NAMALWA (cell line): ENCODE data around the gene C11orf68.

Experiments used
- DNase-seq: peaks from one replicate; pipeline ENCODE4 v3.0.0-alpha.2; 2015; ENCODE audit warnings: low spot score

Gene C11orf68

DNA sequence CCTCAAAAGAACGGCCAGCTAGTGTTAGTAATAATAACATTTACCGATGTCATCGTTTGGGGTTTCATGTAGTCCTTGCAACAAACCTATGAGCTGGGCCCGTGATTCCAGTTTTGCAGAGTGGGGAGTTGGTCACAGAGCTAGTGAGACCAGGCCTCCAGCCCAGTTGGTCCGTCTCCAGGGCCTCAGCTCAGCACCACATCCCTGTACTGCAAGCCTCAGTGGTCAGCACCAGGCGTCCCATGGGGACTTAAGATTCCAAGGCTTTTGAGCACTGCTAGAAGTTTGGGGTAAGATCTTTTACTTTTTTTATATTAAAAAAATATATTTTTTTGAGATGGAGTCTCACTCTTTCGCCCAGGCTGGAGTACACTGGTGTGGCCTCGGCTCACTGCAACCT is 25.3 kb upstream of the C11orf68 start:
- no peak for DNase-seq

DNA sequence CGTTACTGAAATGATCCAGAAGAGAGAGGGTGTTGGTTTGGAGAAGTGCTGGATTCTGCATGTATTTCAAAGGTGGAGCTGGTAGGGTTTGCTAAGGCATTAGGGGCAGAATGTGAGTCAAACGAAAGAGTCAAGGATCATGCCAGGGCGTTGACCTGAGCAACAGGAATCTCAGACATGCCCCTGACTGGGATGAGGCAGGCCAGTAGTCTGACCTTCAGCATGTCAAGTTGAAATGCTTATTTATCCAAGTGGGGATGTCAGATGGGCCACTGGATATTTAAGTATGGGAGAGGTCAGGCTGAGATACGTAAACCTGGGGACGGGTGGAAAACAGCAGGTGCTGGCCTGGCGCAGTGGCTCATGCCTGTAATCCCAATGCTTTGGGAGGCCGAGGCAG is 23.7 kb upstream of the C11orf68 start:
- no peak for DNase-seq

DNA sequence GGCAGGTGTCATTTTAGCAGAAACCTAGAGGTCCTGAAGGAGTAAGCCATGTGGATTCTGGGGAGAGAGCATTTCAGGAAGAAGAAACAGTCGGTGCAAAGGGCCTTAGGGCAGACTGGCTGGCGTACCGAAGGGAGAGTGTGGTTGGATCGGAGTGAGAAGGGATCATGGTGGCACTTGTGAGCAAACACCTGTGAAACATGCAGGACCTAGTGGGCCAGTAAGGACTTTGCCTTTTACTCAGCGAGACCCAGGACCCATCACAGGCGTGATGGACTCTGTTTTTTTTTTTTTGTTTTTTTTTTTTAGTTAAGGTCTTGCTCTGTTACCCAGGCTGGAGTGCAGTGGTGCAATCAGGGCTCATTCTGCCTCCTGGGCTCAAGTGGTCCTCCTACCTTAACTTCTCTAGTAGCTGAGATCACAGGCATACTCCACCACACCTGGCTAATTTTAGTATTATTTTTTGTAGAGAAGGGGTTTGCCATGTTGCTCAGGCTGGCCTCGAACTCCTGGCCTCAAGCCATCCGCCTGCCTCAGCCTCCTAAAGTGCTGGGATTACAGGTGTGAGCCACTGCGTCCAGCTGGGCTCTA is 23.0 kb upstream of the C11orf68 start:
- no peak for DNase-seq

DNA sequence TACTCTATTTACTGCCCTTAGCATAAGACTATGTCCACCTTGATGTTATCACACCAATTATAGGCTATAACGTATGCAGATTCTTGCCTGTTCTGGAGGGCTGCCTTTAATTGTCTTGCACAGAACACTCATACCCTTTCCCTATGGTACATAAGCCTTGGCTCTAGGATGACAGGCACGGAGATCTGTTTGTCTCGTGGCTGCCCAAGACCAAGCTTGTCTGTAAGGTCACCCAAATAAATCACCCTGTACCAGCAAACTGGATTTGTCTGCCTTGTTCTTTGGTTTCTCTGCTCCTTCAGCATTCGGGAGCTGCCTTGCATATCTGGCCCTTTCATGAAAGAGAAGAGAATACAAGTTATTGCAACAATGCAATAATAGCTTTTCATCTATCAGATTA is 18.9 kb upstream of the C11orf68 start:
- DNase-seq = no peak

DNA sequence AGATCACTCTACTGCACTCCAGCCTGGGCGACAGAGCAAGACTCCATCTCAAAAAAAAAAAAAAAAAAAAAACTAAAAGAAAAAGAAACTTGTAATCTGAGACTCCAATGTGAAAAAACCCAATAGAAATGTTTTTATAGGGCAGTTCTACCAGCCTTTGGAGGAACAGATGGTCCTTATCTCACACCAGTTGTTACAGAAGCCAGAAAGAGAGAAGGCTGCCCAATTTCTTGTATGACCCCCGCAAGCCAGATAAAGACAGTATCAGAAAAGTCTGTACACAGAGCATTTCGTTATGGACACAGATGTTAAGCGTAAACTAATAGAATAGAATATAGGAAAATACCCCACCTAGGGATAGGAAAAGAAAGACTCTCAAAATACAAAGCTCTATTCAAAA is 15.2 kb upstream of the C11orf68 start:
- no peak for DNase-seq

DNA sequence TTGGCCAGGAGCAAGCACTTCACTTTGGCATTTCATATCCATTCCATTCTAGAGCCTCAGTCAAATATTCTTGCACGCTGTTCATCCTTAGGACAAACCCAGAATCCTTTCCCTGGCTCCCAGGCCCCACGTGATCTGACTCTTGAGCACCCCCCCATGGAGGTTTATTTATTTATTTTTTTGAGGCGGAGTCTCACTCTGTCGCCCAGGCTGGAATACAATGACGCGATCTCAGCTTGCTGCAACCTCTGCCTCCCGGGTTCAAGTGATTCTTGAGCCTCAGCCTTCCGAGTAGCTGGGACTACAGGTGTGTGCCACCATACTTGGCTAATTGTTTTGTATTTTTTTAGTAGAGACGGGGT is 13.7 kb upstream of the C11orf68 start:
- no peak for DNase-seq

DNA sequence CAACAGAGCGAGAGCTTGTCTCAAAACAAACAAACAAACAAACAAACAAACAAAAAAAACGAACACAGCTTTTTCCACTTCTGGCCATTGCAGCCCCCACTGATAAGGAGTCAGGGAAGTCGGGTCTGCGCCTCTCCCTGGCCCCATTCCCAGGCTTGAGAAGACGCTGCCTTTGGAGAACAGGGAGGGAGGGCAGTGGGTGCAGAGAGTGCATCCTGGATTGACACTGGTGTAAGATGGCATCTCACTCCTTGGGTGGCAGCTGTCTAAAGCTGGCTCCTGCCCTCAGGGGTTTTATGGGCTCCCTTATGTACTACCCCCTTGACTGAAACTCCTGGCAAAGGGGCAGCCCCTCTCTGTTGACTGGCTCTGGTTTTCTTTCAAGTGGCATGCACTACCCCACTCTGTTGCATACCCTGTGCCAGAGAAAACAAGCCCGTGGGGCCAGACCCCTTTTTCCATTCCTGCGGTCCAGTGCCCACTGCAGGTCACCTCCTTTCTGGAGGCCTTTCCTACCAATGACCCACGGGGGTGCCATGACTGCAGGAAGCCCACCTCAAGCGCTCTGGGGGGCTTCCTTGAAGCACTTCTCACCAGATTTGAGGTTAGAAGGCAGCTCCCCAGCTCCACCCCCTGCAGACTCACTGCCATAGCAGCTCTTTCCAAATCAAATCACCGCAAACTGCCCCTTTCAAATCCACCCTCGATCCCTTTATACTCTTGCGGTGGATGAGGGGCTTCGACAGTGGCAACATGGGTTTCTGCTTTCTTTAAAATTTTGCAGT is 13.1 kb upstream of the C11orf68 start:
- no peak for DNase-seq

DNA sequence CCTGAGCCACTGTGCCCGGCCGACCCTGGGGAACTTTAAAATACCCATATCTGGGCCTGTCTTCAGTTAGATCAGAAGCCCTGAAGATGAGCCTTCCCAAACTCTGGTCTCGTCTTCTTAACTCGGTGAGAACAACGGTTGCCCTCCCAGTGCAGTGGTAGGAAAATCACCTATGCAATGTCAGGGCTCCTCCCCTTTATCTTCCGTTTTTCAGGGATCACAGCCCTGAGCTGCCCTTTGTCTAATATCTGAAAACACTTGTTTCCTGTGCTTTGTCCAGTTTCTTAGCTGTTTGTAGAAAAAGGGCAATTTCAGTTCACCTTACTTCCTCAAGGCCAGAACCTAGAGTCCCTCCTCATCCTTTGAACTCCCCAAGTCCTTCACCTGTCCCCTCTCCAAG is 9.8 kb upstream of the C11orf68 start:
- DNase-seq = no peak

DNA sequence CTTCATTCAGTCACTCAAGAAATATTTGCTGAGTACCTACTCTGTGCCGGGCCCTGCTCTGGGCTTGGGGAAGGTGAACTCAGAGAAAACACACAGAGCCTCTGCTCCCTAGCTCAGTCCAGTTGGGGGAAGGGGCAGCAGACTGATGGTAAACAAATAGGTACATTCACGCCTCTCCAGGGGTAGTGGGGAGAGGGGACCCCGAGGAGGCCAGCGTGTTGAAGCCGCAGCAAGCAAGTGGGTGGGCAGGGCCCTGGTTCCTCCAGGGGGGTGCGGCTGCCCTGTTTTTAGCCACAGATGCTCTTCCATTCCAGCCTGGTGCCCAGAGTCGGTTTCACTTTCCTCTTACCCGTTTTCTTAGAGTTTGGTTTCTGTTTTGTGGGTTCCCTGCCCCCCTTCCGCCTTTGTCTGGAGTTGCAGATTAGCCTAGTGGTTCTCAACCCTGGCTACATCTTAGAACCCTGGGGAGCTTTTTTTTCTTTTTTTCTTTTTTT is 9.1 kb upstream of the C11orf68 start:
- peak; percentile 85 for DNase-seq

DNA sequence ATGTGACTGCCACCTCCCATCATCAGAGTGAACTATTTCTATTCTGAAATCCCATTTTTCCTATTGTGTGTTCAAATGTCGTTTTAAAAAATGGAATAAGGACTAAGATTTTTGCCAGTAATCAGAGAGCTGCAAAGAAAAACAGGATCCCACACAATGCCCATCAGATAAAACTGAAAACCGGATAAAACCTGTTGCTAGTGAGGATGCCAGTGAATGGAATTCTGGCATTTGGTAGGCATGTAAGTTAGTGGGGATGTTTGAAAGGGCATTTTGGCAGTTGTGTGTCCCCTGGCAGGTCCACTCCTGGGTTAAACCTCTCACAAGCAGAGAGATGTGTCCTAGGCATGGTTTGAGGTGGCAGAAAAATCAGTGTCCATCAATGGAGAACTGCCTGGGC is 6.5 kb upstream of the C11orf68 start:
- DNase-seq = no peak

DNA sequence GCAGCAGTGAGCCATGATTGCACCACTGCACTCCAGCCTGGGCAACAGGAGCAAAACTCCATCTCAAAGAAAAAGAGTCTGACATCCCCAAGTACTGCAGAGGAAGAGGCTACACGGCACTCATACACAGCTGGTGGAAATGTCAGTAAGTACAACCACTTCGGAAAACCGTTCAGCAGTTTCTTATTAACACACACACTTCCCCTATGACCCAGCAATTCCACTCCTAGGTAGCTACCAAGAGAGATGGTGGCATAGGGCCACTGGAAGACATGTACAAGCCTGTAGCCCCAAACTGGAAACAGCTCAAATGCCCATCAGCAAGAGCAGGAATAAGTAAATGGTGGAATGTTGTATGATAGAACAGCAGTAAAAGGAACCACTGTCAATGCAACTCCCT is 3.7 kb upstream of the C11orf68 start:
- no peak for DNase-seq

DNA sequence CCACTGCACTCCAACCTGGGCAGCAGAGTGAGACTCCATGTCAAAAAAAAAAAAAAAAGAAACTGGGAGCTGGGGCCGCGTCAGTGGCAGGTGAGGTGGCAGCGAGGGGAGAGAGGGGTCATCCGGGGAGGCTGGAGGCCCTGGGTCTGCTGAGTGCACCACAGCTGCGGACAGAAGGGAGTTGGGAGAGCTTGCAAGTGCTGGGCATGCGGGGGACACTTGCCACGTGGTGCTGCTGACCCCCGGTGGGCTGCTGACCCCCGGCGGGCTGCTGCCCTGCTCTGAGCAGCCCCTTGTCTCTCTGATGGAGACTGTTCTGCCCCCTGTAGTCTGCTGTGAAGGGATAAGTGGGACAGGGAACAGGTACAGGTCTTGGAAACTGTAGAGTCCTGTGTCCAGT is 3.0 kb upstream of the C11orf68 start:
- DNase-seq = no peak

DNA sequence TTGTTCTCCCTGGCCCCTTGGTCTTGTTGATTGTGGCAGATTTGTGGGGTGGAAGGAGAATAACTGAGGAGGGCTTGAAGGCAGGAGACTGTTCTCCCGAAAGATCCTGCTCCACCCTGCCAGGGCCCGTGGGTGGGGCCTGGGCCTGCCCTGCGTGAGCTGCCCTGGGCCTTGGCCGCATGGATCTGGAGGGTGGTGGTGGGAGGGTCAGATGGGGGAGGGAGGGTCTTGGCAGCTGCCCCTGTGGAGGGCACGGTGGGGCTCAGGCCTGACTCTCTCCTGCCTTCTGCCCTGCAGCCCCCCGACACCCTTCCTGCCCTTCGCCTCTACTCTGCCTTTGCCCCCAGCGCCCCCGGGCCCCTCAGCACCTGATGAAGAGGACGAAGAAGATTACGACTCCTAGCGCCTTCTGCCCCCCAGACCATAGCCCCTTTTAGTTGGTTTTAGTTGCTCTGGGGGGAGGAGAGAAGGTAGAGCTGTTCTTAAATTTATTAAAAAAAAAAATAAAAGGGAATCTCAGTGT is 2.2 kb upstream of the C11orf68 start:
- no peak for DNase-seq

DNA sequence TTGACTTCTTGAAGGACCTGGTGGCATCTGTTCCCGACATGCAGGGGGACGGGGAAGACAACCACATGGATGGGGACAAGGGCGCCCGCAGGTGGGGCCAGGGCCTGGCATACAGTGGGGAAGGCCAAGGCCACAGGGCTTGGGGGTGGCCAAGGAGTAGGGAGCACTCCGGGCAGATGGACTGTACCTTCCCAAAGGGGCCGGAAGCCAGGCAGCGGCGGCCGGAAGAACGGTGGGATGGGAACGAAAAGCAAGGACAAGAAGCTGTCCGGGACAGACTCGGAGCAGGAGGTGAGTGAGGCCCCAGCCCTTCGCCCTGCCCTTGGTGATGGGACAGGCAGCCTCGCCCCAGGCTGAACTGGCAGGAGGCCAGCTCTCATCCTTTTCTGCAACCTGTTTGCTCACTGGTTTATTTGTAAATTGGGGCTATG is 1.5 kb upstream of the C11orf68 start:
- no peak for DNase-seq

DNA sequence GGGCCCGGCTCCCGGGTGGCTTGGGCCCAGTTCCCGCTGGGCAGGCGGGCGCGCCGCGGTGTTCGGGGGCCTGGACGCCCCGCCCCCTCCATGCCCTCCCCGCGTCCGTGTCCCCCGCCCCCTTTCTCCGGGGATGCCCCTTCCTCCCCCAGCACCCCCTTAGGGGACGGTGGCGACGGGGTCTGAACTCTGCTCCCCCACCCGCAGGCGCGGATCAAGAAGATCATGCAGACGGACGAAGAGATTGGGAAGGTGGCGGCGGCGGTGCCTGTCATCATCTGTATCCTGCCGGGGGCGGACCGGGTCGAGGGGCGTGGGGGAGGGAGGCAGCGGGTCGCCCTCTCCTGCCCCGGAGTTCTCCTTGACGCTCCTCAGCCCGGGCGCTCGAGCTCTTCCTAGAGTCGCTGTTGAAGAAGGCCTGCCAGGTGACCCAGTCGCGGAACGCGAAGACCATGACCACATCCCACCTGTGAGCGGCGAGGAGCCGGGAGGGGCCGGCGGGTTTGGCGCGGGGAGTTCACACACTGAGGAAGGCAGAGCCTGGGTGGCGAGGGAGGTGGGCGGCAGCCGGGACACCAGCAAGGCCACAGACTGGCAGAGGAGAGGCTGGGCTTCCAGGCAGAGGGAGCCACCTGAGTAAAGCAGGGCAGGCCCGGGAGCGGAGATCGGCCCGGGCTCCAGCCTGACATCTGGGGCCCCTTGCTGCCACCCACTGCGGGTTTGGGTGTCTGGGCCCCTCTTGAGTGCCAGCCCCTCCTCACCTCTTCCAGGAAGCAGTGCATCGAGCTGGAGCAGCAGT is 910 bp upstream of the C11orf68 start:
- DNase-seq = no peak

DNA sequence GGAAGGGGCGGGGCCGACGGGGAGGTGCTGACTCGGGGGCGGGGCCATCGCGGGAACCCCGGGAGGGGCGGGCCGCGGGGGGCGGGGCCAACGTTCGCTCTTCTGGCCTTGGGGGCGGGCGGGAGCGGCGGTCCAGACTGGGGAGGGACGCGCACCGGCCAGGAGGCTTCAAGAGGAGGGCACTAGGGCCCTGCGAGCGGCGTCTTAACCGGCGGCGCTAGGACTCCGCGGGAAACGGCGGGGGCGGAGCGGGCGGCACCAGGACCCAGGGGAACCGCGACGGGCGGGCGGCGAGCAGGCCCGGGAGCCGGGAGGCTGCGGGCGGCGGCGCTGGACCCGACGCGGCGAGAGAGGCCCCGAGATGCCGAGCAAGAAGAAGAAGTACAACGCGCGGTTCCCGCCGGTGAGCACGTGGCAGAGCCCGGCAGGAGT is 295 bp upstream of the C11orf68 start, which contains the start of gene DRAP1:
DRAP1 (plus strand) TSS at position 286 of the 432 bp plus-strand sequence; CDS start at position 362, 76 bp downstream.
- DNase-seq = peak; percentile 96

DNA sequence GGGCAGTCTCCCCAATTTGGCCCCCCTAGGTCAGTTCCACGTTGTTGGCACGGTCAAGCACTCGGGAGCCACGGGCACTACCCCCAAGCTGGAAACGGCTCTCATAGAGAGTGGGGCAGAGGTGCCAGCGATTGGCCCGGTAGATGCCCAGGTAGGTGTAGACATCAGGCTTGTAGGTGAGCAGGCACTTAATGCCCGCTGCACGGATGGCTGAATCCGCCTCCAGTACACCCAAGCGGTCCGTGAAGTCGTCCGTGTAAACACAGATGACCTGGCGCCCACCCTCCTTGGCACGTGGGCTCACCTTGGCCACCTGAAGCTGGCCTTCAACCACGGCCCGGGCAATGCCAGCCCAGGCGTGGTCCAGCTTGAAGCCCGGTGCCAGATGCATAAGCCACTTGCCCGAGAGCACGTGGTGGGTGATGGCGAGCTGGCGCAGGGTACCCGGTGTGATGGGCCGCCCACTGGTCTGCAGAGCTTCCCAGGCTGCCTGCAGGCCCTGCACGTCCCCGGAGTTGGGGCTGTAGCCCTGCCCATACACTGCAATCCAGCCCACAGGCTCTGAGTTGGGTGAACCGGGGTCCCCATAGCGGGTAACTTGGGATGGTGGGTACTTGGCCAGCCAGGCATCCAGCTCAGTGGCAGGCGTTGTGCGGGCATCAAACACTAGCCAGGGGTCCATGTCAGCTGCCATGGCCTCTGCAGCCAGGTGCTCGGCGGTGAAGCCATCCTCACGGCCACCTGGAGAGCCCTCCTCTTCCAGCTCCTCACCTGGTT is 1.2 kb downstream of the C11orf68 start:
- DNase-seq = no peak

DNA sequence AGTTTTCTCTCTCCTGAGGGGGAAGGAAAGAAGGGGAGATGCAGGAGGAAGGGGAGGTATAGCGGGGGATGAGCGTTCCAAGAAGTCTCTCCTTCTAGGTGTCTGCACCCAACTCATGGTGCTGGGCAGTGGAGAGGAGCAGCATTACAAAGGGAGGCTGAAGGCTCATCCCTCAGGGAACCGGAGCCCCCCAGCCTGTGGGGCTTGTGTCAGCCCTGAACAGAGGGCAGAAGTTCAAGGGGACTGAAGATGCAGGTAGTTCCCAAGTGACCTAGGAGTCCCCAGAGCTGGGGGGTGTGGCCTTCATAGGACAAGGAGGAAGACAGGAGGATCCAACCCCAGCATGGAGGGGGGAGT is 1.8 kb downstream of the C11orf68 start:
- no peak for DNase-seq

DNA sequence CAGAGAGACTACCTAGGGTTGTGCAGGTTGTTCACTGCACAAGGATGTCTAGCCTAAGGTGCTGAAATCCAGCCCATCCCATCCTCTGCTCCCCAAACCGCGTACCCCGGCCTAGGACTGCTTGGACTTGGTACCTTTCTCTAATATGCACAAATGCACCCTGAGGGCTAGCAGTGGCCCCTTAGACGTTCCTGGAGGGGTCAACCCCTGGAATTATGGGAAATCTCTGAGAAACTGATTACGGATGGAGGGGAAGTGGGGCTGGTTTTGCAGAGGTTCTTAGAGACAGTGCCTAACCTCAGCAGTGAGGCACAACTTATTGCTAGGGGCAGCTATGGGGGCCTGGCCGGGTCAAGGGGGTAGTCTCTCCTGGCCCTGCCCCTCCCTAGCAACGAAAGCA is 2.5 kb downstream of the C11orf68 start:
- no peak for DNase-seq

DNA sequence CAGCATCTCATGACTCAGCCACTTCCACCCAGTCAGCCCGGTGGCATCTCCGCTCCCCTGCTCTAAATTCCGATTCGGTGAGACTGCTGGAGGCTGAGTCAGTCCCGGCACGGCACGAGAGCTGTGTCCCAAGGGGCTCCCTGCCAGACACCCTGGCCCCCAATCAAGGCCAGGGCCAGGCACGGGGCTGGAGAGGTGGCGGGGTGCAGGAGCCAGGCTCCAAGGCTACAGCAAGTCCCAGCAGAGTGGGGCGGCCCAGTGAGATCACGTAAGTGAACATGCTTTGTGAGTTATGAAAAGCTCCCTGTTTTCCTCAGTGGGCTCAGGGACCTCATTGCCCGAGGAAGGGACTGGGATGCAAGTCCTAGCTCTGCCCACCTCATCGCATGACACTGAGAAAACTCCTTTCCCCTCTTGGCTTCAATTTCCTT is 3.0 kb downstream of the C11orf68 start:
- DNase-seq = no peak

DNA sequence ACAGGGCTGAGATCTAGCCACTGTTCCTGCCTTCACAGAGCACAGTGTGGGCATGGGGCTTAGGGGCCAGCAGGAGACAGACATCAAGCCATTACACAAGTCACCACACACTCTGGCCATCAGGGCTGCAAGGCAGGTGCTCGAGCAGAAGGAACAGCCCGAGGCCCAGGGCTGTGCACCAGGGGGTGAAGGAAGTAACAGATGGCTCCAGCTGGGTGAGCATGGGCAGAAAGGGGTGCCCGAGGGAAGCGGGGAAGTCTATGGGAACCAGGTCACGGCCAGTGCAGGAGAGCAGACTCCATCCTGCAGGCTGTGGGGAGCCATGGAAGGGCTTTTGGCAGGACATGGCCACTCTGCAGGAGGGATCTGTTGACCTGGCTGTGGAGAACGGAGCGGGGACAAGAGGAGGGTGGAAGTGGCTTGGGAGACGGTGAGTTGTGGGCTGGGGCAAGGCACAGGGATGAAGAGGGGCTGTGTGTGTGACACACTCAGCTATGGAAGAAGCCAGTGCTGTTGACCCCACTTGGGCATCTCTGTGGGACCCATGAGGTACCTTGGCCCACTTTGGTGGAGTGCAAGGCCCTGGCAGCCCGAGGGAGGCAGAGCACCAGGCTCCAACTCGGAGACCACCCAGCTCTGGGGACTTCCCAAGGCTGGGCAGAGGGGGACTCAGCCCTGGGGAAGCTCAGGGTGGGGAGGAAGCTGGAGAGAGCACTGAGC is 3.6 kb downstream of the C11orf68 start:
- DNase-seq = no peak
